ENCODE results near the gene AIDA. TPM values are rescaled to one million over a fixed set of nuclear protein-coding genes. Genes with fewer than 3 reads are reported as not detected.

AIDA gene
- polyA plus RNA-seq, 1 of the 3 experiments (the other 2 are of a cell fraction), result 20.8 TPM

- no peak for TF ChIP-seq SIN3A (IDR thresholded peaks at IDR 0.05; ENCODE audit: borderline replicate concordance, low read depth, low read length)
These were observed 54.4 kb downstream of the AIDA start (continued) for GRCh38 chr1:222657899-222658298.

GRCh38 chr1:222656391-222657155 lies 55.7 kb downstream of the AIDA start:
- no peaks in the 10 kb centered on the region for H3K4me1 ChIP-seq (ENCODE audit: control insufficient read depth in 1 of 2, insufficient read depth in 2 of 2, low read depth in 1 of 2, low read length in 1 of 2)
- peaks cover 5% of the 10 kb centered on the region for H3F3A ChIP-seq (replicated peaks; ENCODE audit: insufficient read depth)
- no peak overlapping the region for H3K4me2 ChIP-seq
- H3K9me2 ChIP-seq, result no peaks in the 10 kb centered on the region
- no peak overlapping the region for H3K4me3 ChIP-seq (ENCODE audit: low read depth in 2 of 2, low read length in 1 of 2)
- no peak overlapping the region for H3K9ac ChIP-seq
- H3K27me3 ChIP-seq (ENCODE audit: insufficient read depth), result no peaks in the 10 kb centered on the region
- H2AFZ ChIP-seq (ENCODE audit: low read depth), result no peak overlapping the region
- CTCF ChIA-PET, result interaction anchor here (0.6 to 1.6 kb wide), 3 partner anchors 14 to 191 kb away, joined by 3 to 4 read pairs (median 3); no protein-coding TSS in a partner anchor
- H3K9me3 ChIP-seq, result no peaks in the 10 kb centered on the region
- POLR2A ChIA-PET, result interaction anchor here (0.6 kb wide), 1 partner anchor 29 kb away, joined by 5 read pairs; no protein-coding TSS in a partner anchor
- no peaks in the 10 kb centered on the region for H4K20me1 ChIP-seq (ENCODE audit: insufficient read depth)
- H3K79me2 ChIP-seq (ENCODE audit: insufficient read depth), result no peaks in the 10 kb centered on the region
- 98% methylated on average over 2 of the region's 2 CpGs for WGBS (ENCODE audit: low lambda C conversion rate)
- no peak for DNase-seq
- TF ChIP-seq GATA2 (CRISPR knock-in tag; IDR thresholded peaks at IDR 0.05) (no peak), USF2 (IDR thresholded peaks at IDR 0.05; ENCODE audit: borderline replicate concordance, low read depth, low read length) (no peak), TCF12 (IDR thresholded peaks at IDR 0.05) (no peak), RFX5 (IDR thresholded peaks at IDR 0.05; ENCODE audit: low read length) (no peak), RAD21 (IDR thresholded peaks at IDR 0.05; ENCODE audit: low read length) (no peak), CHD2 (IDR thresholded peaks at IDR 0.05; ENCODE audit: low read length, partially characterized antibody) (no peak), GABPA (IDR thresholded peaks at IDR 0.05; ENCODE audit: low read depth) (no peak), TEAD4 (IDR thresholded peaks at IDR 0.05; ENCODE audit: borderline replicate concordance, insufficient read depth) (no peak), NFIC (IDR thresholded peaks at IDR 0.05; ENCODE audit: borderline replicate concordance) (no peak), REST (IDR thresholded peaks at IDR 0.05; ENCODE audit: low read depth, low read length) (no peak), FOXJ3 (CRISPR knock-in tag; IDR thresholded peaks at IDR 0.05) (no peak)
- H3K36me3 ChIP-seq (replicated peaks in 1 of 2; ENCODE audit: control insufficient read depth in 1 of 2, insufficient read depth in 2 of 2, low read length in 1 of 2), result peaks cover 79 to 97% of the 10 kb centered on the region in 2 experiments
- H3K27ac ChIP-seq (ENCODE audit: low read depth in 2 of 2, low read length in 1 of 2), result no peak overlapping the region
